MCF 10A (cell line): Measurements from ENCODE around the gene SLX4IP. TPM values are rescaled to one million over a fixed set of nuclear protein-coding genes. Genes with fewer than 3 reads are reported as not detected.

Source experiments
- Bru-seq: library from RNA; stranded (reverse); fragments of 400-500 nt; gene quantifications from one replicate; lab custom pipeline; 2021; lab: Mats Ljungman, UMichigan
- BruChase-seq, 2 experiments: library from RNA; stranded (reverse); fragments of 400-500 nt; gene quantifications; one replicate each; lab custom pipeline; 2021; lab: Mats Ljungman, UMichigan
- BruUV-seq: library from RNA; stranded (reverse); fragments of 400-500 nt; replicated peaks from 2 replicates; lab custom pipeline; 2021; lab: Mats Ljungman, UMichigan
- CTCF ChIA-PET: fragments of 300-600 bp; sonication (Branson Sonifier 250); formaldehyde crosslinking; extraction: SDS; loops from one replicate; lab custom pipeline; 2021; ENCODE audit warnings: antibody characterized with exemption, inconsistent platforms; lab: Yijun Ruan, JAX
- POLR2A ChIA-PET: fragments of 300-600, 350-650 bp; sonication (Branson Sonifier 250); formaldehyde crosslinking; extraction: SDS; loops from one replicate; lab custom pipeline; 2020; ENCODE audit warnings: antibody characterized with exemption, inconsistent platforms; lab: Yijun Ruan, JAX
- DNase-seq: peaks from one replicate; pipeline ENCODE4 v3.0.0-alpha.2; 2018; ENCODE audit not compliant: unreplicated experiment
- H3K27ac Mint-ChIP-seq: one replicate; pipeline ENCODE4 v1.8.0; 2022; ENCODE audit warnings: mild to moderate bottlenecking, low read depth, mixed read lengths; ENCODE audit not compliant: unreplicated experiment
- H3K27me3 Mint-ChIP-seq: one replicate; pipeline ENCODE4 v1.8.0; 2022; ENCODE audit warnings: mixed read lengths; ENCODE audit not compliant: insufficient read depth, unreplicated experiment
- H3K36me3 Mint-ChIP-seq: one replicate; pipeline ENCODE4 v1.8.0; 2022; ENCODE audit warnings: mild to moderate bottlenecking, moderate library complexity, mixed read lengths; ENCODE audit not compliant: insufficient read depth, unreplicated experiment
- H3K4me1 Mint-ChIP-seq: one replicate; pipeline ENCODE4 v1.8.0; 2022; ENCODE audit warnings: mixed read lengths; ENCODE audit not compliant: insufficient read depth, unreplicated experiment
- H3K4me3 Mint-ChIP-seq: one replicate; pipeline ENCODE4 v1.8.0; 2022; ENCODE audit warnings: mild to moderate bottlenecking, moderate library complexity, mixed read lengths; ENCODE audit not compliant: unreplicated experiment
- H3K9me3 Mint-ChIP-seq: one replicate; pipeline ENCODE4 v1.8.0; 2022; ENCODE audit warnings: mixed read lengths; ENCODE audit not compliant: unreplicated experiment
- CTCF ChIP-seq: fragments of 200-600 bp; IDR thresholded peaks from one replicate; pipeline ENCODE4 v1.8.0; 2022; ENCODE audit warnings: antibody characterized with exemption, mild to moderate bottlenecking; ENCODE audit not compliant: unreplicated experiment
- intact Hi-C: fragments of 100-400 bp; cut with micrococcal nuclease; formaldehyde crosslinking; loops from 2 replicates; pipeline ENCODE4 v1.14.1; 2022
- long read RNA-seq: library from polyadenylated mRNA; stranded (forward); transcript quantifications from one replicate; pipeline ENCODE4 v2.0.0, GENCODE V29; 2022
- total RNA-seq: library from RNA; stranded (reverse); gene quantifications from 2 replicates; pipeline ENCODE4 v1.2.3, GENCODE V29; 2022

The SLX4IP gene
- total RNA-seq (11.2 and 12.9 TPM in 2 replicates), Bru-seq, nascent RNA (percentile 73 among the genes with signal in this experiment), BruChase-seq, experiment 1, labeled RNA remaining after a 6-hour chase (percentile 72 among the genes with signal in this experiment), BruChase-seq, experiment 2, labeled RNA remaining after a 2-hour chase (percentile 79 among the genes with signal in this experiment)
- long read RNA-seq, full-length matches to known transcripts, result 2 of 4 reads
- long read RNA-seq, partial matches to known transcripts, result 0 of 4 reads
- long read RNA-seq, other reads (novel, unspliced or antisense), result 2 of 4 reads

GRCh38 chr20:10434832-10435812 is at the start of gene SLX4IP:
TSS of gene SLX4IP (plus strand) at chr20:10435305. CDS start at chr20:10458205, 22,900 bp downstream.
- peak within 1 kb of the TSS; percentile 94 for H3K27ac Mint-ChIP-seq
- H3K27me3 Mint-ChIP-seq, result no peaks in the 10 kb centered on the region
- peak within 1 kb of the TSS; percentile 86 for H3K4me3 Mint-ChIP-seq
- DNase-seq, result peak; percentile 97
- TSS peak; percentile 82 for BruUV-seq
- no peak for TF ChIP-seq CTCF
- ChIA-PET CTCF (interaction anchor here (0.5 to 5.0 kb wide), 19 partner anchors 9 to 634 kb away, joined by 3 to 45 read pairs (median 5); no protein-coding TSS in a partner anchor), POLR2A (interaction anchor here (0.6 to 5.7 kb wide), 98 partner anchors 8 to 1415 kb away, joined by 3 to 135 read pairs (median 5); partner anchors contain the start of genes ANKEF1 and JAG1)
- peaks cover 19% of the 10 kb centered on the region for H3K36me3 Mint-ChIP-seq
- intact Hi-C loops, result loop anchor here (1.0 to 2.0 kb wide), 3 partner anchors 12 to 456 kb away; no protein-coding TSS in a partner anchor
- no peaks in the 10 kb centered on the region for H3K9me3 Mint-ChIP-seq
- peaks cover 12% of the 10 kb centered on the region for H3K4me1 Mint-ChIP-seq

GRCh38 chr20:10385850-10386544 is 49.1 kb upstream of the SLX4IP start:
- H3K27ac Mint-ChIP-seq, result no peak overlapping the region
- DNase-seq, result peak; percentile 25
- intact Hi-C loops, result no loop called here
- peaks cover 6% of the 10 kb centered on the region for H3K4me1 Mint-ChIP-seq
- H3K4me3 Mint-ChIP-seq, result no peak overlapping the region
- no TSS peak for BruUV-seq
- ChIA-PET POLR2A (interaction anchor here (1.2 kb wide), 1 partner anchor 17 kb away, joined by 5 read pairs; no protein-coding TSS in a partner anchor), CTCF (interaction anchor here (0.6 to 2.6 kb wide), 6 partner anchors 18 to 1574 kb away, joined by 3 to 11 read pairs (median 3); no protein-coding TSS in a partner anchor)
- no peaks in the 10 kb centered on the region for H3K9me3 Mint-ChIP-seq
- no peaks in the 10 kb centered on the region for H3K36me3 Mint-ChIP-seq
- no peak for TF ChIP-seq CTCF
- H3K27me3 Mint-ChIP-seq, result no peaks in the 10 kb centered on the region

- intact Hi-C loops, result no loop called here
- H3K27me3 Mint-ChIP-seq, result no peaks in the 10 kb centered on the region
- ChIA-PET POLR2A (no interaction called here), CTCF (interaction anchor here (1.1 to 1.3 kb wide), 2 partner anchors 8 to 64 kb away, joined by 3 to 4 read pairs; no protein-coding TSS in a partner anchor)
- H3K4me1 Mint-ChIP-seq, result peaks cover 6% of the 10 kb centered on the region
- DNase-seq, result no peak
- no peak overlapping the region for H3K4me3 Mint-ChIP-seq
- BruUV-seq, result no TSS peak
- no peak overlapping the region for H3K27ac Mint-ChIP-seq
- no peaks in the 10 kb centered on the region for H3K36me3 Mint-ChIP-seq
- TF ChIP-seq CTCF, result no peak
- no peaks in the 10 kb centered on the region for H3K9me3 Mint-ChIP-seq
Observed at GRCh38 chr20:10387686-10388085, 47.4 kb upstream of the SLX4IP start.
